NCI-H2227 (cell line): ENCODE results near the gene ASCC3.
"Not testable (repeated sequence)": the region's sequence is repeated elsewhere in the genome, so short reads cannot be mapped to it uniquely, and the experiment has no call there.

Experiments used
- DNase-seq: peaks from one replicate; lab custom pipeline; 2025; ENCODE audit not compliant: unreplicated experiment; lab: John Stamatoyannopoulos, UW

ASCC3 gene

DNA sequence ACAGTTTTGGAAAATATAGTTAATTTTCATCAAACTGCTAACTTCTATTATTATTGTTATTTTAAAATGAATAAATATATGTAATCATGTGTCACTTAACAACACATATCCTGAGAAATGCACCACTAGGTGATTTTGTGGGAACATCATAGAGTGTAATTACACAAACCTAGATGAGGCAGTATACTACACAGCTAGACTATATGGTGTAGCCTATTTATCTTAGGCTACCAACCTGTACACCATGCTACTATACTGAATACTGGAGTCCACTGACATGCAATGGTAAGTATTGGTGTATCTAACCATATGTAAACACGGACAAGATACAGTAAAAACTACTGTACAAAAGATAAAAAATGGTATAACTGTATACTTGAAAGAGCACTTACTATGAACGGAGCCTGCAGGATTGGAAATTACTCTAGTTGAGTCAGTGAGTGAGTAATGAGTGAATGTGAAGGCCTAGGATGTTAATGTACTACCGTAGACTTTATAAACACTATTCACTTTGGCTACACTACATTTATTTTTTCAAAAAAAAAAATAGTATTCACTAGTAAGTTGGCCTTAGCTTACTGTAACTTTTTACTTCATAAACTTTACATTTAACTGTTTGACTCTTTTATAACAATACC, 72.4 kb downstream of the ASCC3 start:
- DNase-seq, result no peak

DNA sequence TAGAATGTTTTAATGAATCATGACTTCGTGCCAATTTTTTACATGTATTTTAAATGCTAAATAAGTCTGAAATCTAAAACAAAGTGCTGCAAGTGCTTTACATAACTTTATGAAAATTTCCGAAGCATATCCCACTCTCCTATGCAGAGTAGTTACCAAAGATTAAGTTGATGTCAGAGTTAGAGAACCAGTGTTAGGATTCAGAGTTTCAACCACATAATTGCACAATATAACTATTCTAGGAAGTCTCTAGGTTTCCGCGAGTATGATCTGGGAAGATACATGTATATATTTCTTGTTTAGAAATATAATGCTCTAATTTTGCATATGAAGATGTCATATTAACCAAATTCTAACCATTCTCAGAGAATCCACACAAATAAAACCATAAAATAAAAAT, 74.8 kb downstream of the ASCC3 start:
- DNase-seq, result no peak

- no peak for DNase-seq
These were observed 77.7 kb downstream of the ASCC3 start for GRCh38 chr6:100803264-100804045.

GRCh38 chr6:100801036-100801435, 80.1 kb downstream of the ASCC3 start:
- no peak for DNase-seq

DNA sequence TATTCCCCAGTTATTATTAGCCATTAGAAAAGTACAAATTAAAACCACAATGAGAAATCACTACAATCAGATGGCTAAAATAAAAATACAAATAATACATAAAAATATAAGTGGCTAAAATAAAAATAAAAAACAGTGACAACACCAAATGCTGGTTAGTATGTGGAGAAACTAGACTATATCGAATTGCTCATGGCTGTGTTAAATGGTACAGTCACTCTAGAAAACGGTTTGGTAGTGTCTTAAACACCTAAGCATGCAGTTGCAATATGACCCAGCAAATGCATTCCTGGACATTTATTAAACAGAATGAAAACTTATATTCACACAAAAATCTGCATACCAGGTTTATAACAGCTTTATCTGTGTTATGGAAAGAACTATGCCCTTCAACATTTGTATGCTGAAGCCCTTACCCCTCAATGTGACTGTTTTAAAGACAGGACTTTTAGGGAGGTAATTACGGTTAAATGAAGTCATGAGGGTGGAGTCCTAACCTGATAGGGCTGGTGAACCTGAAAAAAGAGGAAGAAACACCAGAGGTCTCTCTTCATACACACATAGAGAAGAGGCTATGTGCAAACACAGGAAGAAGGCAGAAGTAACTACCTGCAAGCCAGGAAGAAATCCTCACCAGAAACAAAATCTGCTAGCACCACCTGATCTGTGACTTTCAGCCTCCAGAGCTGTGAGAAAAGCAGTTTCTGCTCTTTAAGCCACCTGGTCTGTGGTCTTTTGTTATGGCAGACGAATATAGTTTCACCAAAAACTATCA, 84.9 kb downstream of the ASCC3 start:
- DNase-seq, result no peak

- no peak for DNase-seq
These were observed 91.0 kb downstream of the ASCC3 start for GRCh38 chr6:100790084-100790483.

DNA sequence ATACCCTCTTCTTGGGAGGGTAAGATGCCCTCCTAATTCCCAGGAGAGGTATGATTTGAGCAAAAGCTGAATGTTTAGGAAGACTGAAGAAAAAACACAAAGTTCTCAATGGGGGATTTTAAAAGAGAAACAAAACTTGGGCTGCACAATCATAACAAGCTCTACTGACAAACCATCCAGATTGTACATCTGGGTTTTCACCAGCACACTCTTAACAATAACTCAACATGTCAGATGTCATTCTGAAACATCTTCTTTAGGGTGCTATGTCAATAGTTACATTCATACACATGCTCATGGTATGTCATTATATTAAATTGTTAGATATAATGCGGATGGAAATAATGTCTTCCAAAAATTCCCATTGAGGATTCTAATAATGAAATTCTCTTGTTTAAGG, 95.1 kb downstream of the ASCC3 start:
- no peak for DNase-seq

DNA sequence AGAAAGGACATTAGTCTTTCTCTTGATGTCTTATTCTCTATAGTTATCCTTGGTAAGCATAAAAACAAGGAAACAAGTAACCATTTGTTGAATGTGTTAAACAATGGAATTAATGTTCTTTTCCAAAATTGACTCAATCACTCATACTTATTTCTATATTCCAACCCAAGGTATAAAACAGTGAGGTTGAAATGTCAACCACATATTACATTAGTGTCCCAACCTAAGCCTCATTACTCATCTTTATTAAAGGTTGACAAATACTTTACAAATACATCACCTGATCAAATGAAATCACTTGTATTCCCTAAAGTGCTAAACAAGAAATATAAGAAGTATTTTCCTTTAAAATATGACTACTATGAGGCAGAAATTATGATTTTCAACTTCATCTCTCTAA, 100.5 kb downstream of the ASCC3 start:
- no peak for DNase-seq

DNA sequence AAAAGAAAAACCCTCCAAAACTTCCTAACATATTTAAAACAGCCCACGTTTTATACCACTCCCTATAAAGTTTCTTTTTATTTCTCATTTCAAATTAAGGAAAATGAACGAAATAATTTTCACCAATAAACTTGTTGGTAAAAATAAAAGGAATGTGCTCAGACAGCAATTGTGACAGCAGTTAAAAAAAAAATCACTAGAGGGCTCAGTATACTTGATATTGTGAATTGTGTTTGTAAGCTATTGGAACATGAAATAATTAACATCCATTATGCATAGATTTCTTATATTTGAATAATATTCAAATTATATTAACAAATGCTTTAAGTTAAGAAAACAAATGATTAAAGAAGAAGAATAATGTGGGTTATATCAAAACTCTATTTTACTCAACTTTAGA, 105.5 kb downstream of the ASCC3 start:
- no peak for DNase-seq

DNA sequence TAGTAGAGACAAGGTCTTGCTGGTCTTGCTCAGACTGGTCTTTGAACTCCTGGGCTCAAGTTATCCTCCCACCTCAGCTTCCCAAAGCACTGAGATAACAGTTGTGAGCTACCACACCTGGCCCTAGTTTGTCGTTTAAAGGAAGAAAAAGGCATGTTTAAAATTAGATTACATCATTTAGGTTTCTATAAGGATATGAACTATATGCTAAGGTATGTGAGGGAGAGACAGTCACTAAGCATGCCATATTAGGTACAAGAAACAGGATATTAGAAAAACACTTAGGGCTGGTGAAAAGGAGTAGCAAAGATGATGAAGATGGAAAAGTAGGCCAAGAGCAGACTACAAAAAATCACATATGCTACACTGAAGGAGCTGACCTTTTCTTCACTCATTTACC, 106.4 kb downstream of the ASCC3 start:
- DNase-seq, result no peak

DNA sequence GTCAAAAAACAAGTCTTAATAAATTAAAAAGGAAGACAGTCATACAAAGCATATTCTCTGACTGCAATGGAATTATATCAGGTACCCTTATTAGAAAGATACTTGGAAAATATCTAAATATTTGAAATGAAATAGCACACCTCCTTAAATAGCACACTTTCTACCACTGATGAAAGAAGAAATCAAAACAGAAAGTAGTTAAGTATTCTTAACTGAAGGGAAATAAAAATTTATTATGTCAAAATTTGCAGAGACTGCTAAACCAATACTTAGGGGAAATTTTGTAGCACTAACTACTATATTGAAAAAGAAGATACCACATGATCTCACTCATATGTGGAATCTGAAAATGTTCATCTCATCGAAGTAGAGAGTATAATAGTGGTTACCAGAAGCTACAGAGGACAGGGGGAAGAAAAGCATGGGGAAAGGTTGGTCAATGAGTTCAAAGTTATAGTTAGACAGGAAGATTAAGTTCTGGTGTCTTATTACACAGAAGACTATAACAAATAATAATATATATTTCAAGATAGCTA, 112.2 kb downstream of the ASCC3 start:
- no peak for DNase-seq

- DNase-seq, result no peak
These were observed 117.4 kb downstream of the ASCC3 start for GRCh38 chr6:100763617-100764241.

DNA sequence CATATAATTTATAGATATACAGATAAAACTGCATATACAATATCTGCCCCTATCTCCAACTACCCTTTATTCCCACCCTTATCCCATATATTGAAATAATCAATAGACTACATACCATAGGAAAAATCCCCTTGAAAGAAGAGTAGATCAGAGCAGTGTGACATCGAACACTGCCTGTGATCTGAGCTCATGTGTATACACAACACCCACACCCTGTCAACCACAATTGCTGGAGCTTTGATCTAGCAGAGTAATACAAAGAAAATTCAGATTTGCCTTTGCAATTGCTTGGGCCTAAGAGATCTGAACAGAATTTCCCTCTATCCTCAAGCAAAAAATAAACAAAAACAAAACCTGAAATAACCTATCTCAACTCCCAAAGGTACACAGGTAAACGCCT, 119.3 kb downstream of the ASCC3 start:
- no peak for DNase-seq

GRCh38 chr6:100758386-100758785, 122.7 kb downstream of the ASCC3 start:
- not testable (repeated sequence) for DNase-seq

DNA sequence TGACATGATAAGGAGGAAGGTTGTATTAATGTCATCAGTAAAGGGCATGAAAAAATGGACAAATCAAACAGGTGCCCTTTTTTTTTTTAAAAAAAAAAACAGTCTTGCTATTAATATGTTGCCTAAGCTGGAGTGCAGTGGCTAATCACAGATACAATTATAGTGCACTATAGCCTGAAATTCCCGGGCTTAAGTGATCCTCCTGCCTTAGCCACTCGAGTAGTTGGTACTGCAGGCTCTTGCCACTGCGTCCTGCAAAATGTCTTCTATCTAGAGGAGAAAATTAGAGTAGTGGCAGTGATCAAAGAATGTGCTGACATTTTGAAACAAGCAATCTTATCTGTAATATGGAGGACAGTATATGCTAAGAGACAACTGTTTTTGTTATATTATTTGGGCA, 127.7 kb downstream of the ASCC3 start:
- DNase-seq, result peak; percentile 13

DNA sequence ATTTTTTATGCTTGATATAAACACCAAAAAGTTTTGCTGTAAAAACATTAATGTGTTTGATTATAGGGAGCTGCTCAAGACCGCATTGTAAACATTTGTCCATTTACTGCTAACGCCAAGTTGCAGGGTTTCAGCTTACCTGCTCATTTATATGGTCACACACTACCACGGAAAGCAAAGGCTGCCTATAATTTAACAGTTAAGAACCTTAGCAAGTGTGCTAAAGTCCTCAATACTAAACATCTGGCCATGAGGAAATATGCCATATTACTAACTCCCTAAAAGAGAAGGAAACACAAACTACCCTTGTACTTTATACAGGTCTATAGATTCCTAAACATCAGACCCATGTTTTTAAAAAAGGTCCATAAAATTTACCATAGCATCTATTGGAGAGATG, 129.5 kb downstream of the ASCC3 start:
- DNase-seq, result no peak

DNA sequence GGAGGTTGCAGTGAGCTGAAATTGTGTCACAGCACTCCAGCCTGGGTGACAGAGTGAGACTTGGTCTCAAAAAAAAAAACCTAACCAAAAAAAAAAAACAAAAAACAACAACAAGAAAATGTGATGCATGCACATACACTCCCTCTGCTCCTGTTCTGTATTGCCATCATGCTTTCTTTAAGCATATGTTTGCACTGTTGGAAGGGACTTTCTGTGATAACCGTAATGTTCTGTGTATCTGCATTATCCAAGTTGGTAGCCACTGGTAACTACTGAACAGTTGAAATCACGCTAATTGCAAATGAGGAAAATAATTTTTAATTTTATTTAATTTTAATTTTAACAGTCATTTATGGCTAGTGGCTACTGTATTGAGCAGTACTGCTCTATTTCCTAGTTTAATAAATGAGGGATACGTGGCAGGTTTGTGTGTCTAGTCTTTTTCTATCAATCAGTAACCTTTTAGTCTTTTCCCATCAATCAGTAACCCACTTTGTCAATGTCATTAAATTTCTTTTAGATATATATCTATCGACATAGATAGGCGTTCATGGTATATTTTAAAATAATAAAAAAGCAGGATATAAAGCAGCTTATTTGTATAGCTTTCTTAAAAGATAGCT, 135.6 kb downstream of the ASCC3 start:
- DNase-seq, result no peak

DNA sequence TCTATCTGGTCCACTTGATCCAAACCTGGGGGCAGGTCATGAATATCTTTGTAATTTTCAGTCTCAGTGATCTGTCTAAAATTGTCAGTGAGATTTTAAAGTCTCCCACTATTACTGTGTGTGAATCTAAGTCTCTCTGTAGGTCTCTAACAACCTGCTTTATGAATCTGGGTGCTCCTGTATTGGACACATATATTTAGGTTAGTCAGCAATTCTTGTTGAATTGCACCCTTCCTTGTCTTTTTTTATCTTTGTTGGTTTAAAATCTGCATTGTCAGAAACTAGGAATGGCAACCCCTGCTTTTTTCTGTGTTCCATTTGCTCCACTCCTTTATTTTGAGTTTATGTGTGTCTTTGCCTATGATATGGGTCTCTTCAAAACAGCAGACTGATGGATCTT, 140.7 kb downstream of the ASCC3 start:
- DNase-seq, result no peak

- not testable (repeated sequence) for DNase-seq
These were observed 143.4 kb downstream of the ASCC3 start for GRCh38 chr6:100737720-100738119.

DNA sequence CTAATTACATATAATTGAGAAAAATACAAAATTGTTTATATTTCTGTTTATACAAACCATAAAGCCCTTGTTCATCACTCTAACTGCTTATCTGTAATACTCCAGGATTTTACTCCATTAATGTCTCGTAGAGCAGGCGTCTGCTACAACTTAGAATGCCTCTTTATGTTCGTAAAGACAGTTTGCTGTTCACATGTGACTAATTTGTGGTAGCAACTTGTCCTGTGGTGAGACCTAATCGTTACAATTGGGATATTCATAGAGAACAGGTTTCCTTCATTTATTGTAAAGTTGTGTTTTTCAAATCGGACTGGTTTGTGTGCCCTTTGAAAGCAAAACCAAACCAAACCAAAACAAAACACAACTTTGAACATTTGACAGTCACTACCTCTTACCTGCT, 149.7 kb downstream of the ASCC3 start:
- DNase-seq, result no peak
